GM12801 (cell line): ENCODE data around the gene TWF1.

Experiments used
- CTCF ChIP-seq: IDR thresholded peaks from one replicate; pipeline ENCODE4 v1.5.1; 2011; ENCODE audit warnings: control low read depth; ENCODE audit not compliant: insufficient read length; ENCODE audit errors: extremely low read depth

The TWF1 gene

GRCh38 chr12:43816168-43816567, 10.1 kb upstream of the TWF1 start:
- TF ChIP-seq CTCF = no peak

- no peak for TF ChIP-seq CTCF
Measured at GRCh38 chr12:43815416-43815815, 9.3 kb upstream of the TWF1 start.

- TF ChIP-seq CTCF = no peak
Measured at GRCh38 chr12:43812926-43813325, 6.8 kb upstream of the TWF1 start.

GRCh38 chr12:43812057-43812456, 5.9 kb upstream of the TWF1 start:
- TF ChIP-seq CTCF = no peak

GRCh38 chr12:43807386-43807785, 1.3 kb upstream of the TWF1 start:
- TF ChIP-seq CTCF = no peak

- no peak for TF ChIP-seq CTCF
Measured at GRCh38 chr12:43806737-43807072, 588 bp upstream of the TWF1 start.

GRCh38 chr12:43805149-43805859, 813 bp downstream of the TWF1 start:
- TF ChIP-seq CTCF = no peak
